ENCODE results near the gene ST6GALNAC3.

- no peak for TF ChIP-seq CTCF (IDR thresholded peaks at IDR 0.05)
- no peak for TF ChIP-seq POLR2A (IDR thresholded peaks at IDR 0.05)
Measured at GRCh38 chr1:76640723-76641122, 566.2 kb downstream of the ST6GALNAC3 start.
